Ovary (tissue), 3 donors: ENCODE data around the gene ARNT2.

ENCODE experiments used
- EP300 ChIP-seq: sonication (generic); formaldehyde crosslinking; IDR thresholded peaks from one replicate; pipeline ENCODE4 v1.6.1; 2017; ENCODE audit warnings: antibody characterized with exemption
- TF ChIP-seq, protein P1 (sequence below), 3 donors: fragments of 450-650 bp in 2 of 3; fragments of 200-600 bp in 1 of 3; IDR thresholded peaks; one replicate each; pipeline versions ENCODE4 v1.5.1 to v1.8.0; 2016 to 2022; ENCODE audit warnings: antibody characterized with exemption in 3 of 3, mild to moderate bottlenecking in 1 of 3
- donor health status: DM: no; HTN: no; CAD: no.

DNA sequence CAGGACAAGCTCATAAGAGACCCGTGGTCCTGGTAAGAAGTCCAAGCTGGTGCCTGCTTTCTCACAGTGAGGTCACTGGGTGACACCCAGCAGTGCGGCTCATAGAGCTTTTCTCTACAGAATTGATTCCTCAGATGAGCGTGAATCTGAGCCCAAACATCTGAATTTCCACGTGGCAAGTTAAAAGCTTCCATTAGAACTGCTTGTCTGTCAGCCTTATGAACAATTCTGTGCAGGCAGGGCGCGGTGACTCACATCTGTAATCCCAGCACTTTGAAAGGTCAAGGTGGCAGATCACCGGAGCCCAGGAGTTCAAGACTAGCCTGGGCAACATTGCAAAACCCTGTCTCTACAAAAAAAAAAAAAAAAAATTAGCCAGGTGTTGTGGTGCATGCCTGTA lies 177.8 kb downstream of the ARNT2 start:
- TF ChIP-seq, protein P1, sequence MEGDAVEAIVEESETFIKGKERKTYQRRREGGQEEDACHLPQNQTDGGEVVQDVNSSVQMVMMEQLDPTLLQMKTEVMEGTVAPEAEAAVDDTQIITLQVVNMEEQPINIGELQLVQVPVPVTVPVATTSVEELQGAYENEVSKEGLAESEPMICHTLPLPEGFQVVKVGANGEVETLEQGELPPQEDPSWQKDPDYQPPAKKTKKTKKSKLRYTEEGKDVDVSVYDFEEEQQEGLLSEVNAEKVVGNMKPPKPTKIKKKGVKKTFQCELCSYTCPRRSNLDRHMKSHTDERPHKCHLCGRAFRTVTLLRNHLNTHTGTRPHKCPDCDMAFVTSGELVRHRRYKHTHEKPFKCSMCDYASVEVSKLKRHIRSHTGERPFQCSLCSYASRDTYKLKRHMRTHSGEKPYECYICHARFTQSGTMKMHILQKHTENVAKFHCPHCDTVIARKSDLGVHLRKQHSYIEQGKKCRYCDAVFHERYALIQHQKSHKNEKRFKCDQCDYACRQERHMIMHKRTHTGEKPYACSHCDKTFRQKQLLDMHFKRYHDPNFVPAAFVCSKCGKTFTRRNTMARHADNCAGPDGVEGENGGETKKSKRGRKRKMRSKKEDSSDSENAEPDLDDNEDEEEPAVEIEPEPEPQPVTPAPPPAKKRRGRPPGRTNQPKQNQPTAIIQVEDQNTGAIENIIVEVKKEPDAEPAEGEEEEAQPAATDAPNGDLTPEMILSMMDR (IDR thresholded peaks at IDR 0.05): no peak
- TF ChIP-seq EP300: no peak
